ENCODE measurements around the gene CTAGE1.

The CTAGE1 gene

GRCh38 chr18:22363867-22364463 lies 53.8 kb downstream of the CTAGE1 start:
- peaks cover 3% of the 10 kb centered on the region for H3K4me1 ChIP-seq (ENCODE audit: control insufficient read depth, insufficient read depth, low read length, unreplicated experiment)

More at GRCh38 chr18:22363867-22364463, 53.8 kb downstream of the CTAGE1 start:
- H3K36me3 ChIP-seq (ENCODE audit: insufficient read depth, low read length) = no peaks in the 10 kb centered on the region
- H3K27me3 ChIP-seq (ENCODE audit: insufficient read depth, low read length) = no peaks in the 10 kb centered on the region
- H3K79me2 ChIP-seq (ENCODE audit: control insufficient read depth, insufficient read depth, low read length, unreplicated experiment) = no peaks in the 10 kb centered on the region
- no peak overlapping the region for H3K4me3 ChIP-seq (ENCODE audit: low read depth, low read length)
- no peak overlapping the region for H2AFZ ChIP-seq (ENCODE audit: low read length, unreplicated experiment)
- H3K27ac ChIP-seq (ENCODE audit: low read depth, low read length) = no peak overlapping the region
